HepG2 (cell line): Measurements from ENCODE around the gene FAM117A. TPM values are rescaled to one million over a fixed set of nuclear protein-coding genes. Genes with fewer than 3 reads are reported as not detected.

Source experiments
- FOXA1 ChIP-seq, 2 experiments: fragments of 450-650 bp in 1 of 2; sonication (generic) in 1 of 2; formaldehyde crosslinking in 1 of 2; IDR thresholded peaks; 2 replicates each; pipeline versions ENCODE4 v1.4.0 to v1.6.1; 2016 to 2020; ENCODE audit warnings: missing genetic modification reagents in 1 of 2
- HOXA5 ChIP-seq: sonication (generic); formaldehyde crosslinking; IDR thresholded peaks from 2 replicates; pipeline ENCODE4 v1.4.0; 2020; ENCODE audit warnings: missing genetic modification reagents
- MAZ ChIP-seq, 2 experiments: sonication (generic) in 1 of 2; formaldehyde crosslinking in 1 of 2; IDR thresholded peaks; 2 replicates each; pipeline versions ENCODE4 v1.5.0 to v1.6.1; 2012 to 2020; ENCODE audit warnings: low read depth in 2 of 2, mild to moderate bottlenecking in 2 of 2, borderline replicate concordance in 1 of 2, improper control_type of control experiment in 1 of 2, low read length in 1 of 2, missing genetic modification reagents in 1 of 2, moderate library complexity in 1 of 2
- MBNL3 ChIP-seq: fragments of 250-450 bp; sonication (Bioruptor Pico); conservative IDR thresholded peaks from 2 replicates; pipeline ENCODE4 v1.8.0; 2022; ENCODE audit warnings: mild to moderate bottlenecking, inconsistent platforms
- MTF2 ChIP-seq: sonication (generic); formaldehyde crosslinking; IDR thresholded peaks from 2 replicates; pipeline ENCODE4 v1.5.0; 2020; ENCODE audit warnings: missing genetic modification reagents, borderline replicate concordance
- POLR2A ChIP-seq, 2 experiments: IDR thresholded peaks; 2 replicates each; pipeline ENCODE4 v1.6.1; 2011; ENCODE audit warnings: low read depth in 2 of 2, low read length in 2 of 2, mild to moderate bottlenecking in 1 of 2, moderate library complexity in 1 of 2; ENCODE audit not compliant: insufficient read depth in 1 of 2
- PRDM10 ChIP-seq: sonication (generic); formaldehyde crosslinking; IDR thresholded peaks from 2 replicates; pipeline ENCODE4 v1.4.0; 2020; ENCODE audit warnings: low read depth, missing genetic modification reagents
- TERF1 ChIP-seq: sonication (generic); formaldehyde crosslinking; IDR thresholded peaks from 2 replicates; pipeline ENCODE4 v1.8.0; 2022; ENCODE audit warnings: mild to moderate bottlenecking, missing genetic modification reagents, moderate library complexity
- THAP11 ChIP-seq: IDR thresholded peaks from 2 replicates; pipeline ENCODE4 v1.6.1; 2016; ENCODE audit warnings: missing biosample characterization, missing genetic modification reagents
- YEATS2 ChIP-seq: sonication (generic); formaldehyde crosslinking; IDR thresholded peaks from 2 replicates; pipeline ENCODE4 v1.4.0; 2020; ENCODE audit warnings: missing genetic modification reagents, borderline replicate concordance
- ZFP36L2 ChIP-seq: sonication (generic); formaldehyde crosslinking; IDR thresholded peaks from 2 replicates; pipeline ENCODE4 v1.4.0; 2020; ENCODE audit warnings: missing genetic modification reagents
- ZNF326 ChIP-seq: sonication (generic); formaldehyde crosslinking; IDR thresholded peaks from 2 replicates; pipeline ENCODE4 v1.4.0; 2020; ENCODE audit warnings: missing genetic modification reagents, borderline replicate concordance
- ZNF382 ChIP-seq: sonication (generic); formaldehyde crosslinking; IDR thresholded peaks from 2 replicates; pipeline ENCODE4 v1.5.0; 2020; ENCODE audit warnings: missing genetic modification reagents, mild to moderate bottlenecking, borderline replicate concordance
- ZNF432 ChIP-seq: sonication (generic); formaldehyde crosslinking; IDR thresholded peaks from 2 replicates; pipeline ENCODE4 v1.5.0; 2020; ENCODE audit warnings: missing genetic modification reagents, mild to moderate bottlenecking, borderline replicate concordance
- ZNF652 ChIP-seq: IDR thresholded peaks from 2 replicates; pipeline ENCODE4 v1.6.1; 2016; ENCODE audit warnings: low read depth, borderline replicate concordance
- ZSCAN22 ChIP-seq: sonication (generic); formaldehyde crosslinking; IDR thresholded peaks from 2 replicates; pipeline ENCODE4 v1.4.0; 2020; ENCODE audit warnings: mild to moderate bottlenecking, missing genetic modification reagents
- polyA plus RNA-seq, 8 experiments: library from polyadenylated mRNA; depleted of rRNA in 3 of 8; stranded (reverse) in 7 of 8; unstranded in 1 of 8; fragments of >200 nt; fragmentation: Illumina TruSeq in 4 of 8; extraction: Trizol in 4 of 8; gene quantifications; 2 replicates each; pipeline versions ENCODE4 v1.2.1 to v1.2.3, GENCODE V29; 2011 to 2016; ENCODE audit warnings: low read depth in 4 of 8, missing spikeins in 1 of 8, mixed read lengths in 1 of 8; ENCODE audit not compliant: insufficient read depth in 1 of 8
- total RNA-seq, 5 experiments: library from RNA; depleted of rRNA; stranded (reverse); fragments of >200 nt; fragmentation: Illumina TruSeq; extraction: Trizol; gene quantifications; 2 replicates each; pipeline ENCODE4 v1.2.3, GENCODE V29; 2016; ENCODE audit warnings: low read depth in 1 of 5
- TF ChIP-seq, protein P1 (sequence below): sonication (generic); formaldehyde crosslinking; IDR thresholded peaks from 2 replicates; pipeline ENCODE4 v1.4.0; 2020; ENCODE audit warnings: missing genetic modification reagents
- TF ChIP-seq, protein P2 (sequence below): sonication (generic); formaldehyde crosslinking; IDR thresholded peaks from 2 replicates; pipeline ENCODE4 v1.5.0; 2020; ENCODE audit warnings: mild to moderate bottlenecking, missing genetic modification reagents, borderline replicate concordance

FAM117A gene
- total and polyA plus RNA-seq, 2 of the 13 experiments (the other 11 are each of a cell fraction or from before 2014, with no cell fraction given), result 12.1 to 19.8 TPM

- TF ChIP-seq MTF2 (CRISPR knock-in tag) (no peak), POLR2A (IDR thresholded peaks at IDR 0.05; ENCODE audit: insufficient read depth in 1 of 2, low read depth in 2 of 2, low read length in 2 of 2) (peak; percentile 58 to 87; a peak in 3 of 4 replicates), MBNL3 (CRISPR knock-in tag) (no peak), HOXA5 (CRISPR knock-in tag) (peak; percentile 80; the same call in 1 of the 2 replicates), ZNF382 (no peak), ZFP36L2 (CRISPR knock-in tag) (no peak), THAP11 (CRISPR knock-in tag) (peak; percentile 95), ZNF432 (CRISPR knock-in tag) (no peak), TERF1 (CRISPR knock-in tag) (no peak), ZSCAN22 (CRISPR knock-in tag) (no peak), PRDM10 (CRISPR knock-in tag) (no peak; the same call in 1 of the 2 replicates), YEATS2 (CRISPR knock-in tag) (peak; percentile 96), MAZ (IDR thresholded peaks at IDR 0.05; ENCODE audit: borderline replicate concordance, low read depth, low read length) (peak; percentile 38; the same call in 1 of the 2 replicates), MAZ (CRISPR knock-in tag; IDR thresholded peaks at IDR 0.05; ENCODE audit: low read depth) (peak; percentile 85; the same call in 1 of the 2 replicates), FOXA1 (IDR thresholded peaks at IDR 0.05) (no peak), FOXA1 (CRISPR knock-in tag; IDR thresholded peaks at IDR 0.05) (0 out of 2 replicates have a peak, but pooled peaks have one; percentile 24), ZNF326 (CRISPR knock-in tag) (no peak), ZNF652 (CRISPR knock-in tag) (peak; percentile 61; the same call in 1 of the 2 replicates)
- TF ChIP-seq, protein P1, sequence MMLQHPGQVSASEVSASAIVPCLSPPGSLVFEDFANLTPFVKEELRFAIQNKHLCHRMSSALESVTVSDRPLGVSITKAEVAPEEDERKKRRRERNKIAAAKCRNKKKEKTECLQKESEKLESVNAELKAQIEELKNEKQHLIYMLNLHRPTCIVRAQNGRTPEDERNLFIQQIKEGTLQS (CRISPR knock-in tag), result 0 out of 2 replicates have a peak, but pooled peaks have one; percentile 25
- TF ChIP-seq, protein P2, sequence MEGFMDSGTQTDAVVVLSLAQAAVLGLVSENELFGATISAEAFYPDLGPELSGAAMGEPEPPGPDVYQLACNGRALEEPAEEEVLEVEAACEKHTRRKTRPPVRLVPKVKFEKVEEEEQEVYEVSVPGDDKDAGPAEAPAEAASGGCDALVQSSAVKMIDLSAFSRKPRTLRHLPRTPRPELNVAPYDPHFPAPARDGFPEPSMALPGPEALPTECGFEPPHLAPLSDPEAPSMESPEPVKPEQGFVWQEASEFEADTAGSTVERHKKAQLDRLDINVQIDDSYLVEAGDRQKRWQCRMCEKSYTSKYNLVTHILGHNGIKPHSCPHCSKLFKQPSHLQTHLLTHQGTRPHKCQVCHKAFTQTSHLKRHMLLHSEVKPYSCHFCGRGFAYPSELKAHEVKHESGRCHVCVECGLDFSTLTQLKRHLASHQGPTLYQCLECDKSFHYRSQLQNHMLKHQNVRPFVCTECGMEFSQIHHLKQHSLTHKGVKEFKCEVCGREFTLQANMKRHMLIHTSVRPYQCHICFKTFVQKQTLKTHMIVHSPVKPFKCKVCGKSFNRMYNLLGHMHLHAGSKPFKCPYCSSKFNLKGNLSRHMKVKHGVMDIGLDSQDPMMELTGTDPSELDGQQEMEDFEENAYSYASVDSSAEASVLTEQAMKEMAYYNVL, result no peak; the same call in 1 of the 2 replicates
Observed at GRCh38 chr17:49707608-49708514, 56.1 kb downstream of the FAM117A start, which contains the start of gene SLC35B1 (continued).
